Right atrium auricular region (tissue), 2 donors: Measurements from ENCODE around the gene WFDC10B. TPM values are rescaled to one million over a fixed set of nuclear protein-coding genes. Genes with fewer than 3 reads are reported as not detected.
"Not testable (repeated sequence)": the region's sequence is repeated elsewhere in the genome, so short reads cannot be mapped to it uniquely, and the experiment has no call there.

Source experiments
- DNase-seq: peaks from one replicate; pipeline ENCODE4 v3.0.0-alpha.2; 2019; ENCODE audit warnings: low spot score
- H3K27ac ChIP-seq, 2 donors: fragments of 200-600 bp; sonication (generic); 1 replicate in 1 of 2; 2 replicates in 1 of 2; pipeline ENCODE4 v1.5.1; 2016 to 2019
- H3K27me3 ChIP-seq, 2 donors: fragments of 200-600 bp; sonication (generic); one replicate each; pipeline versions ENCODE4 v1.5.1 to v1.6.0; 2017 to 2019
- H3K36me3 ChIP-seq: fragments of 200-600 bp; sonication (generic); one replicate; pipeline ENCODE4 v1.5.1; 2016
- H3K4me1 ChIP-seq, 2 donors: fragments of 200-600 bp; sonication (generic); one replicate each; pipeline versions ENCODE4 v1.5.1 to v1.6.0; 2017 to 2019
- H3K4me3 ChIP-seq, 2 donors: fragments of 200-600 bp; sonication (generic); 1 replicate in 1 of 2; 2 replicates in 1 of 2; pipeline ENCODE4 v1.5.1; 2017 to 2019; ENCODE audit warnings: mild to moderate bottlenecking in 1 of 2, moderate library complexity in 1 of 2
- H3K9me3 ChIP-seq, 2 donors: fragments of 200-600 bp; sonication (generic); one replicate each; pipeline ENCODE4 v1.5.1; 2019
- total RNA-seq, 2 donors: library from RNA; depleted of rRNA; stranded (reverse); fragments of >200 nt; gene quantifications; one replicate each; pipeline ENCODE4 v1.1.0, GENCODE V29; 2016
- TF ChIP-seq, protein P1 (sequence below), 2 donors: fragments of 200-600 bp; sonication (generic); IDR thresholded peaks; one replicate each; pipeline ENCODE4 v1.5.1; 2019; ENCODE audit warnings: antibody characterized with exemption in 2 of 2

Gene WFDC10B
- total RNA-seq, 2 donors from 2014 or later, result not detected

DNA sequence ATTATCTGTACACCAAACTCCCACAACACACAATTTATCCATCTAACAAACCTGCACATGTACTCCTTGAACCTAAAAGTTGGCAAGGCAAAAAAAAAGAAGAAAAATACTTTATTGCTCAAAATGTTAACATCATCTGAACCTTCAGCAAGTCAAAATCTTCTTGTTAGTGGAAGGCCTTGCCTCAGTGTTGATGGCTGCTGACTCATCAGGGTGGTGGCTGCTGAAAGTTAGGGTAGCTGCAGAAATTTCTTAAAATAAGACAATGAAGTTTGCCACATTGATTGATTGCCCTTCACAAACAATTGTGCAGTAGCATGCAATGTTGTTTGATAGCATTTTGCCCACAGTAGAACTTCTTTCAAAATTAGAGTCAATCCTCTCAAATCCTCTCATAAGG lies 32.1 kb downstream of the WFDC10B start:
- Histone ChIP-seq H3K36me3 (no peaks in the 10 kb centered on the region), H3K27ac (no peak overlapping the region), H3K4me3 (no peak overlapping the region), H3K27me3 (no peaks in the 10 kb centered on the region), H3K4me1 (no peaks in the 10 kb centered on the region), H3K9me3 (peaks cover 0 to 18% of the 10 kb centered on the region in 2 donors)
- DNase-seq, result no peak
- TF ChIP-seq, protein P1, sequence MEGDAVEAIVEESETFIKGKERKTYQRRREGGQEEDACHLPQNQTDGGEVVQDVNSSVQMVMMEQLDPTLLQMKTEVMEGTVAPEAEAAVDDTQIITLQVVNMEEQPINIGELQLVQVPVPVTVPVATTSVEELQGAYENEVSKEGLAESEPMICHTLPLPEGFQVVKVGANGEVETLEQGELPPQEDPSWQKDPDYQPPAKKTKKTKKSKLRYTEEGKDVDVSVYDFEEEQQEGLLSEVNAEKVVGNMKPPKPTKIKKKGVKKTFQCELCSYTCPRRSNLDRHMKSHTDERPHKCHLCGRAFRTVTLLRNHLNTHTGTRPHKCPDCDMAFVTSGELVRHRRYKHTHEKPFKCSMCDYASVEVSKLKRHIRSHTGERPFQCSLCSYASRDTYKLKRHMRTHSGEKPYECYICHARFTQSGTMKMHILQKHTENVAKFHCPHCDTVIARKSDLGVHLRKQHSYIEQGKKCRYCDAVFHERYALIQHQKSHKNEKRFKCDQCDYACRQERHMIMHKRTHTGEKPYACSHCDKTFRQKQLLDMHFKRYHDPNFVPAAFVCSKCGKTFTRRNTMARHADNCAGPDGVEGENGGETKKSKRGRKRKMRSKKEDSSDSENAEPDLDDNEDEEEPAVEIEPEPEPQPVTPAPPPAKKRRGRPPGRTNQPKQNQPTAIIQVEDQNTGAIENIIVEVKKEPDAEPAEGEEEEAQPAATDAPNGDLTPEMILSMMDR (IDR thresholded peaks at IDR 0.05), result no peak

GRCh38 chr20:45670139-45670538 lies 34.7 kb downstream of the WFDC10B start, which contains the start of gene WFDC11:
TSS of gene WFDC11 (minus strand) at chr20:45670239. CDS start at chr20:45650600, 19,639 bp downstream.
- no peaks in the 10 kb centered on the region for H3K27me3 ChIP-seq
- TF ChIP-seq, protein P1 (IDR thresholded peaks at IDR 0.05), result no peak
- H3K27ac ChIP-seq, result no peak within 1 kb of the TSS

DNA sequence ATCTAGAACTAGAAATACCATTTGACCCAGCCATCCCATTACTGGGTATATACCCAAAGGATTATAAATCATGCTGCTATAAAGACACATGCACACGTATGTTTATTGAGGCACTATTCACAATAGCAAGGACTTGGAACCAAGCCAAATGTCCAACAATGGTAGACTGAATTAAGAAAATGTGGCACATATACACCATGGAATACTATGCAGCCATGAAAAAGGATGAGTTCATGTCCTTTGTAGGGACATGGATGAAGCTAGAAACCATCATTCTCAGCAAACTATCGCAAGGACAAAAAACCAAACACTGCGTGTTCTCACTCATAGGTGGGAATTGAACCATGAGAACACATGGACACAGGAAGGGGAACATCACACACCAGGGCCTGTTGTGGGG lies 47.8 kb downstream of the WFDC10B start:
- not testable (repeated sequence) for H3K36me3 ChIP-seq, H3K9me3 ChIP-seq, DNase-seq, H3K4me3 ChIP-seq, H3K27ac ChIP-seq, H3K27me3 ChIP-seq, H3K4me1 ChIP-seq

More at GRCh38 chr20:45670139-45670538, 34.7 kb downstream of the WFDC10B start, which contains the start of gene WFDC11:
- no peak for DNase-seq
- H3K9me3 ChIP-seq, result peaks cover 0 to 13% of the 10 kb centered on the region in 2 donors
- H3K4me3 ChIP-seq, result no peak within 1 kb of the TSS
- no peaks in the 10 kb centered on the region for H3K4me1 ChIP-seq
- no peaks in the 10 kb centered on the region for H3K36me3 ChIP-seq

GRCh38 chr20:45651726-45652125 lies 53.1 kb downstream of the WFDC10B start:
- not testable (repeated sequence) for H3K9me3 ChIP-seq, H3K4me3 ChIP-seq, H3K36me3 ChIP-seq, H3K27me3 ChIP-seq, H3K4me1 ChIP-seq, DNase-seq, H3K27ac ChIP-seq

- no peaks in the 10 kb centered on the region for H3K4me1 ChIP-seq
- DNase-seq, result no peak
- no peaks in the 10 kb centered on the region for H3K36me3 ChIP-seq
- H3K27me3 ChIP-seq, result no peaks in the 10 kb centered on the region
- no peak overlapping the region for H3K4me3 ChIP-seq
- no peaks in the 10 kb centered on the region for H3K9me3 ChIP-seq
- no peak overlapping the region for H3K27ac ChIP-seq
- TF ChIP-seq, protein P1 (IDR thresholded peaks at IDR 0.05), result no peak
These were observed 55.4 kb downstream of the WFDC10B start for GRCh38 chr20:45649312-45649863.

DNA sequence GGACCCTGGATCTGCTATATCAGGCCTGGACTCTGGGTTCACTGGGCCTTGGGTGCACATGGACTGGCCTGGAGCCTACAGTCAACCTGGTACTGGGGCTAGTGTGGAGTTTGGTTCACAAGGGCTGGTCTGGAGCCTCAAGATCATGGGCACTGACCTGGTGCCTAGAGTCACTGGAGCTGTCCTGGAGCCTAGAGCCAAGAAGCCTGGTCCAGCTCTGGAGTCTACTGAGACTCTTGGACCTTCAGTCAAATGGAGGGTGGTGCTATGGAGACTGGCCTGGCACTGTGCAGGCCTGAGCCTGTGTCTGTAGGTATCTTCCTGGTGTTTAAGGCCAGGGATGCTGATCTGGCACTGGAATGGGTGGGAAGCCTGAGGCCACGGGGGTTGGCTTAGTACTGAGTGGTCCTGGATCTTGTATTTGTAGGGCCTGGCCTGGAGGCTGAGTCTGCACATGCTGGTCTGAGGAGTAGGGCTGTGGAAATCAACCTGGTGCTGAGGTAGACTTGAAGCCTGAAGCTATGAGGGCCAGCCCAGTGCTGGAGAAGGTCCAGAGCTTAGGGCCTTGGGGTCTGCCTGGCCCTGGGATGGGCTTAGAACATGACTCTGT lies 57.3 kb downstream of the WFDC10B start:
- no peak for DNase-seq
- Histone ChIP-seq H3K27ac (no peak overlapping the region), H3K4me3 (no peak overlapping the region), H3K27me3 (no peaks in the 10 kb centered on the region), H3K9me3 (no peaks in the 10 kb centered on the region), H3K4me1 (no peaks in the 10 kb centered on the region), H3K36me3 (no peaks in the 10 kb centered on the region)
- TF ChIP-seq, protein P1 (IDR thresholded peaks at IDR 0.05), result no peak

- TF ChIP-seq, protein P1 (IDR thresholded peaks at IDR 0.05), result no peak
- no peaks in the 10 kb centered on the region for H3K9me3 ChIP-seq
- H3K4me1 ChIP-seq, result no peaks in the 10 kb centered on the region
- no peak overlapping the region for H3K27ac ChIP-seq
- H3K27me3 ChIP-seq, result no peaks in the 10 kb centered on the region
- H3K4me3 ChIP-seq, result no peak overlapping the region
- DNase-seq, result no peak
- no peaks in the 10 kb centered on the region for H3K36me3 ChIP-seq
These were observed 57.9 kb downstream of the WFDC10B start for GRCh38 chr20:45646875-45647274.

DNA sequence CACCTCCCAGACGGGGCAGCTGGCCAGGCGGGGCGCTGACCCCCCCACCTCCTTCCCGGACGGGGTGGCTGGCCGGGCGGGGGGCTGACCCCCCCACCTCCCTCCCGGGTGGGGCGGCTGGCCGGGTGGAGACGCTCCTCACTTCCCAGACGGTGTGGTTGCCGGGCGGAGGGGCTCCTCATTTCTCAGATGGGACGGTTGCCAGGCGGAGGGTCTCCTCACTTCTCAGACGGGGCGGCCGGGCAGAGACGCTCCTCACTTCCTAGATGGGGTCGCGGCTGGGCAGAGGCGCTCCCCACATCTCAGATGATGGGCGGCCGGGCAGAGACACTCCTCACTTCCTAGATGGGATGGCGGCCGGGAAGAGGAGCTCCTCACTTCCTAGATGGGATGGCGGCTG lies 59.0 kb downstream of the WFDC10B start:
- H3K9me3 ChIP-seq, DNase-seq: not testable (repeated sequence)

GRCh38 chr20:45641076-45641475 lies 63.7 kb downstream of the WFDC10B start:
- not testable (repeated sequence) for DNase-seq, H3K9me3 ChIP-seq, H3K36me3 ChIP-seq, H3K27ac ChIP-seq, H3K27me3 ChIP-seq, H3K4me1 ChIP-seq, H3K4me3 ChIP-seq

More for the DNA sequence above, 59.0 kb downstream of the WFDC10B start:
- not testable (repeated sequence) for H3K36me3 ChIP-seq, H3K27ac ChIP-seq, H3K4me3 ChIP-seq, H3K27me3 ChIP-seq, H3K4me1 ChIP-seq
